Measurements from ENCODE around the gene SDCCAG8.

Gene SDCCAG8

GRCh38 chr1:243414152-243414494 lies 158.3 kb downstream of the SDCCAG8 start:
- Histone ChIP-seq H3K4me1 (ENCODE audit: insufficient read depth, low read length) (peaks cover 11% of the 10 kb centered on the region), H3K27me3 (ENCODE audit: insufficient read depth, low read length) (no peaks in the 10 kb centered on the region), H3K36me3 (ENCODE audit: insufficient read depth, low read length) (peaks cover 3% of the 10 kb centered on the region), H3K9me3 (ENCODE audit: low read length) (no peaks in the 10 kb centered on the region), H3K4me3 (ENCODE audit: low read length) (no peak overlapping the region), H2AFZ (ENCODE audit: low read depth, low read length) (no peak overlapping the region)

GRCh38 chr1:243415663-243416408 lies 160.0 kb downstream of the SDCCAG8 start:
- Histone ChIP-seq H3K36me3 (ENCODE audit: insufficient read depth, low read length) (no peaks in the 10 kb centered on the region), H3K4me1 (ENCODE audit: insufficient read depth, low read length) (peaks cover 11% of the 10 kb centered on the region), H2AFZ (ENCODE audit: low read depth, low read length) (no peak overlapping the region), H3K9me3 (ENCODE audit: low read length) (no peaks in the 10 kb centered on the region), H3K27me3 (ENCODE audit: insufficient read depth, low read length) (no peaks in the 10 kb centered on the region), H3K4me3 (ENCODE audit: low read length) (no peak overlapping the region)

- H3K36me3 ChIP-seq (ENCODE audit: insufficient read depth, low read length), result no peaks in the 10 kb centered on the region
- H3K4me1 ChIP-seq (ENCODE audit: insufficient read depth, low read length), result peaks cover 11% of the 10 kb centered on the region
- no peak overlapping the region for H2AFZ ChIP-seq (ENCODE audit: low read depth, low read length)
- no peak overlapping the region for H3K4me3 ChIP-seq (ENCODE audit: low read length)
- no peaks in the 10 kb centered on the region for H3K27me3 ChIP-seq (ENCODE audit: insufficient read depth, low read length)
- no peaks in the 10 kb centered on the region for H3K9me3 ChIP-seq (ENCODE audit: low read length)
These were observed 160.7 kb downstream of the SDCCAG8 start for GRCh38 chr1:243416495-243416894.

DNA sequence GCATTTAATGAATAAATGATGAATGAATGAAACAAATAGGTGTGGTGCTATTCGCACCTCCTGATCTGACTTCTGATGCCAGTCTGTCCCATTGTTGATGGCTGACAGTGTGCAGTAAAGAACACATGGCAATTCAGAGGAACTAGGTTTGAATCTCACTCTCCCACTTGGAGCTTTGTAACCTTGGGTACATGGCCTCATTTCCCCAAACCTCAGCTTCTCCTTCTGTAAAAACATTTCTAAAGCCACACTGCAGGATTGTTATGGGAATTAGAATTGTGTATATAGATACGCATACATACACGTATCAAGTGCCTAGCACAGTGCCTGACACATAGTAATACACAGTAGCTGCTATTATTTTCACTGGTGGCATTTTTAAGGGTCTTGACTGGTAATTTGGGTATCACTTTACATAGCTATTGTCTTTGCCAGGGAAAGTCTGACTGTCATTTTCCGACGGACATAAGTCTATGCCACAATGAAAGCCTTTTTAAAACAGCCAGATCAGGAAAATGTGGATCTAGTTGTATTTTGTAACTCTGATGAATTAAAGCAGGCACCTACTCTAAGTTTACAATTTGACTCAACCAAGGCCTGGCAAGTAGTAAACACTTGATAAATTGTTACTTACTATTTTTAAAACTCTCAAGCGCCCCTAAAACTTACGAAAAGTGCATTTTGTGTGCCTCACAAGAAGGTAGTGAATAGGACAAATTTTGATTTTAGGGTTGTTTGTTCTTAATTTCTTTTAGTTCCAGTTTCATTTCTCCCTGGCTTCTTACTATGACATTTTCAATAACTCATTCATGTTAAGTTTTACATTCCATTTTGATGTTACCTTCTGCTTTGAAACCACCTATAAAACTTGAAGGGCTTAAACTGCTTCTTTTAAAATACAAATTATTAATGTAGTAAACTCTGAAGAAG lies 164.4 kb downstream of the SDCCAG8 start:
- H3K4me1 ChIP-seq (ENCODE audit: insufficient read depth, low read length), result peaks cover 16% of the 10 kb centered on the region
- H2AFZ ChIP-seq (ENCODE audit: low read depth, low read length), result no peak overlapping the region
- no peaks in the 10 kb centered on the region for H3K36me3 ChIP-seq (ENCODE audit: insufficient read depth, low read length)

GRCh38 chr1:243420946-243421685 lies 165.3 kb downstream of the SDCCAG8 start:
- no peaks in the 10 kb centered on the region for H3K9me3 ChIP-seq (ENCODE audit: low read length)
- H3K27me3 ChIP-seq (ENCODE audit: insufficient read depth, low read length), result no peaks in the 10 kb centered on the region
- no peak overlapping the region for H2AFZ ChIP-seq (ENCODE audit: low read depth, low read length)
- peaks cover 15% of the 10 kb centered on the region for H3K4me1 ChIP-seq (ENCODE audit: insufficient read depth, low read length)
- no peaks in the 10 kb centered on the region for H3K36me3 ChIP-seq (ENCODE audit: insufficient read depth, low read length)
- H3K4me3 ChIP-seq (ENCODE audit: low read length), result no peak overlapping the region

More for the DNA sequence above, 164.4 kb downstream of the SDCCAG8 start:
- Histone ChIP-seq H3K4me3 (ENCODE audit: low read length) (no peak overlapping the region), H3K27me3 (ENCODE audit: insufficient read depth, low read length) (no peaks in the 10 kb centered on the region), H3K9me3 (ENCODE audit: low read length) (no peaks in the 10 kb centered on the region)

- H3K4me3 ChIP-seq (ENCODE audit: low read length), result no peak overlapping the region
- no peak overlapping the region for H2AFZ ChIP-seq (ENCODE audit: low read depth, low read length)
- peaks cover 8% of the 10 kb centered on the region for H3K4me1 ChIP-seq (ENCODE audit: insufficient read depth, low read length)
- no peaks in the 10 kb centered on the region for H3K27me3 ChIP-seq (ENCODE audit: insufficient read depth, low read length)
- H3K9me3 ChIP-seq (ENCODE audit: low read length), result no peaks in the 10 kb centered on the region
- H3K36me3 ChIP-seq (ENCODE audit: insufficient read depth, low read length), result no peaks in the 10 kb centered on the region
These were observed 165.9 kb downstream of the SDCCAG8 start for GRCh38 chr1:243421784-243422183.

DNA sequence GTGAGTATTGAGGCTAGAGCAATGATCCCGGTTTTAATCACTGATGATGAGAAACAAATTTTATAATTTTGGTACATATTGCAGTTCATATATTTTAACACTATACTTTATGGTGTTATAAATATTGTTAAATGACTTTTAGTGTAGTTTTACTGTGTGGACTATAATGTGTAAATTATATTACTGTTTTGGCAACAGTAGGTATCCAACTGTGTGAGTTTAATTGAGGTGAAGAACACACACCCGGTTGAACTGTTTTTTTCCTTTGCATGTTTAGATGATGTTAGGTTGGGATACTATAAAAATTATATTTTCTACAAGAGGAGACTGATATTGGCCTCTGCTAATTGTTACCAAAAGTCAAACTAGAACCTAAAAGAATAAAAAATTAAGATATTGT lies 166.5 kb downstream of the SDCCAG8 start:
- peaks cover 2% of the 10 kb centered on the region for H3K36me3 ChIP-seq (ENCODE audit: insufficient read depth, low read length)
- H2AFZ ChIP-seq (ENCODE audit: low read depth, low read length), result no peak overlapping the region
- peaks cover 5% of the 10 kb centered on the region for H3K4me1 ChIP-seq (ENCODE audit: insufficient read depth, low read length)
- H3K27me3 ChIP-seq (ENCODE audit: insufficient read depth, low read length), result no peaks in the 10 kb centered on the region
- no peak overlapping the region for H3K4me3 ChIP-seq (ENCODE audit: low read length)
- no peaks in the 10 kb centered on the region for H3K9me3 ChIP-seq (ENCODE audit: low read length)

DNA sequence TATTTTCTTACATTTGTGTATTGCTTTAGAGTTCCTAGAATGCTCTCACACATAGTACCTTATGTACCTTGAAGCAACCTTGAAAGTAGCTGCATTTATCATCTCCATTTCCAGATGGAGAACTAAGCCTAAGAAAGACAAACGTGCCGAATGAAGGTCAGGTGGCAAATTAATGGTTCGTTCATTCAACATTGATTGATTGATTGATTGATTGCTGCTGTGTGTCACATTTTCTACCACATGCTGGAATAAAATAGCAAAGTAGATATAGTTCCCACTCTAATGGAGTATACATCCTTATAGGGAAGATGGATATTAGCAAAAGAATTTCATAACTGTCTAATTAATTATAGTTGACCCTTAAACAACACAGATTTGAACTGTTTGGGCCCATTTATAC lies 172.2 kb downstream of the SDCCAG8 start:
- peaks cover 3% of the 10 kb centered on the region for H3K9me3 ChIP-seq (ENCODE audit: low read length)
- peaks cover 4% of the 10 kb centered on the region for H3K36me3 ChIP-seq (ENCODE audit: insufficient read depth, low read length)
- H3K27me3 ChIP-seq (ENCODE audit: insufficient read depth, low read length), result no peaks in the 10 kb centered on the region
- H3K4me1 ChIP-seq (ENCODE audit: insufficient read depth, low read length), result no peaks in the 10 kb centered on the region
- H3K4me3 ChIP-seq (ENCODE audit: low read length), result no peak overlapping the region
- H2AFZ ChIP-seq (ENCODE audit: low read depth, low read length), result no peak overlapping the region

GRCh38 chr1:243428617-243429342 lies 172.9 kb downstream of the SDCCAG8 start:
- H3K4me3 ChIP-seq (ENCODE audit: low read length), result no peak overlapping the region
- no peaks in the 10 kb centered on the region for H3K4me1 ChIP-seq (ENCODE audit: insufficient read depth, low read length)
- H2AFZ ChIP-seq (ENCODE audit: low read depth, low read length), result no peak overlapping the region

GRCh38 chr1:243431591-243431990 lies 175.8 kb downstream of the SDCCAG8 start:
- H3K4me1 ChIP-seq (ENCODE audit: insufficient read depth, low read length), result no peaks in the 10 kb centered on the region
- no peaks in the 10 kb centered on the region for H3K27me3 ChIP-seq (ENCODE audit: insufficient read depth, low read length)
- H3K36me3 ChIP-seq (ENCODE audit: insufficient read depth, low read length), result peaks cover 4% of the 10 kb centered on the region
- H3K4me3 ChIP-seq (ENCODE audit: low read length), result no peak overlapping the region
- H2AFZ ChIP-seq (ENCODE audit: low read depth, low read length), result no peak overlapping the region
- peaks cover 3% of the 10 kb centered on the region for H3K9me3 ChIP-seq (ENCODE audit: low read length)

More at GRCh38 chr1:243428617-243429342, 172.9 kb downstream of the SDCCAG8 start:
- Histone ChIP-seq H3K36me3 (ENCODE audit: insufficient read depth, low read length) (peaks cover 4% of the 10 kb centered on the region), H3K9me3 (ENCODE audit: low read length) (peaks cover 3% of the 10 kb centered on the region), H3K27me3 (ENCODE audit: insufficient read depth, low read length) (no peaks in the 10 kb centered on the region)

GRCh38 chr1:243432136-243432535 lies 176.3 kb downstream of the SDCCAG8 start:
- Histone ChIP-seq H3K4me3 (ENCODE audit: low read length) (no peak overlapping the region), H3K27me3 (ENCODE audit: insufficient read depth, low read length) (no peaks in the 10 kb centered on the region), H3K36me3 (ENCODE audit: insufficient read depth, low read length) (peaks cover 4% of the 10 kb centered on the region), H3K9me3 (ENCODE audit: low read length) (peaks cover 3% of the 10 kb centered on the region), H3K4me1 (ENCODE audit: insufficient read depth, low read length) (no peaks in the 10 kb centered on the region), H2AFZ (ENCODE audit: low read depth, low read length) (no peak overlapping the region)

DNA sequence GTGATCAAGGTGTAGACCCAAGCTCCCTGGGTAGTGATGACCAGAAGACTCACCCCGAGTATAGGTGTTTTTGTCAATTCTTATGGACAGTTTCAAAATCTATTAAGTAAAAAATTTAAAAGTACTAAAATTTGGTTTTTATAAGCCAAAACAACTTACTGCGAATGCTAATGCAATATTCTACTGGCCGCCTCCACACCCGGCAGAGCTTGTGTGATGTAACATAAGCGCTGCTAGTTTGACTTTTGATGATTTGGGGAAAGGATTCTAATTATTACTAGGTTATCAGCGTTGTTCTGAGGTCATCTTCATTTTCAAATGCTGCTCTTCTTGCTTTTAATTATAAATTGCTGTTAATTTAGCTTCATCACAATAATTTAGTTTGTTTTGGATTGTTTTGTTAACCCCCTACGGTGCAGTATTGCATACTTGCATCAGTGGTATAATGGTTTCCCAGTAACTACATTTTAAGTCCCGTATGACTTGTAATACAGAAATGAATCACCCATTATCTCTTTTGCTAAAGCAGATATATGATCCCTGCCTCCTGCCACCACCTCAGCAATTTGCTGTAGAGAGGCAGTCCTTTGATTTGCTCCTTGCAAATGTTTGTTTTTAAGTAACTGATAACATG lies 178.0 kb downstream of the SDCCAG8 start:
- H2AFZ ChIP-seq (ENCODE audit: low read depth, low read length), result no peak overlapping the region
- no peaks in the 10 kb centered on the region for H3K4me1 ChIP-seq (ENCODE audit: insufficient read depth, low read length)
- H3K4me3 ChIP-seq (ENCODE audit: low read length), result no peak overlapping the region

More for the DNA sequence above, 178.0 kb downstream of the SDCCAG8 start:
- no peaks in the 10 kb centered on the region for H3K36me3 ChIP-seq (ENCODE audit: insufficient read depth, low read length)
- no peaks in the 10 kb centered on the region for H3K27me3 ChIP-seq (ENCODE audit: insufficient read depth, low read length)
- H3K9me3 ChIP-seq (ENCODE audit: low read length), result peaks cover 3% of the 10 kb centered on the region

All from neuron (in vitro differentiated cells).